ENCODE measurements around the gene OSBPL10. TPM values are rescaled to one million over a fixed set of nuclear protein-coding genes. Genes with fewer than 3 reads are reported as not detected.

OSBPL10 gene
- total and polyA plus RNA-seq, 2 of the 4 experiments (the other 2 are of a cell fraction) = 9.5 to 10.1 TPM

DNA sequence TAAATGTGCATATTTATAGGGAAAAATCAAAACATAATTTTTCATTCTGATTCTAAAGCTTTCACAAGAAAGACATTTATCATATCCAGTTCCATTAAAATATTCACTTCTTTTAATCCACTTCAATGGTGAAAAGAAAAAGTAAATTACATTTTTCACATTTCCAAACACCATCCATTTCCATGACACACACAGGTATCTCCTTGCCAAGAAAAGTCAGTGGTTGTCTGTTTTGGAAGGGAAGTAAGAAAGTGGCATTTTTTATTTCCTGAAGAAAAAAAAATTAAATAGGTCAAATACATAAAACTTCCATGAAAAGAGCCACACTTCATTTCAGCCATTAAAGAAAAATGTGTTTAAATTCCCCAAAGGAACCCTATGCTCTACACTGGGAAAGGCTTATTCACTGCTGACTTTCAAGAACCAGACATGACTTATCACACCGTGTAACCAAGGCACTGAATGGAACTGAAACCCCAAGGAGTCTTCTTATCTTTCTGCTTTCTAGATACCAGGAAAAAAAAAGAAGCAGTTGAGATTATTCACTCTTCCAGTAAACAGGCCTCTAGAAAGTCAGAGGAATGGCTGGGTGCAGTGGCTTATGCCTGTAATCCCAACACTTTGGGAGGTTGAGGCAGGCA is 44.5 kb downstream of the OSBPL10 start:
- Histone ChIP-seq H3K4me3 (ENCODE audit: insufficient read depth, low read depth, low read length) (no peak overlapping the region), H3K27me3 (ENCODE audit: control insufficient read depth, insufficient read depth, low read length) (no peaks in the 10 kb centered on the region), H2AK5ac (ENCODE audit: low read depth, low read length) (no peak overlapping the region), H2BK5ac (ENCODE audit: low read depth, low read length, poor library complexity, severe bottlenecking) (no peak overlapping the region), H4K5ac (ENCODE audit: low read depth, low read length) (no peak overlapping the region), H4K20me1 (ENCODE audit: insufficient read depth, low read length) (no peaks in the 10 kb centered on the region), H3K56ac (ENCODE audit: extremely low read depth, insufficient read depth, low read length) (no peak overlapping the region), H2BK120ac (ENCODE audit: low read depth, low read length) (no peak overlapping the region), H3K36me3 (ENCODE audit: control insufficient read depth, insufficient read depth, low read length) (no peaks in the 10 kb centered on the region), H2BK20ac (ENCODE audit: low read depth, low read length) (no peak overlapping the region), H2AK9ac (replicated peaks; ENCODE audit: low read depth, low read length, poor library complexity) (no peak overlapping the region), H3K4ac (ENCODE audit: low read depth, low read length) (no peak overlapping the region), H3K18ac (ENCODE audit: low read depth, low read length) (no peak overlapping the region), H3K14ac (replicated peaks; ENCODE audit: low read depth, low read length) (no peak overlapping the region), H3K9me3 (ENCODE audit: control insufficient read depth, insufficient read depth, low read length) (no peaks in the 10 kb centered on the region), H3K27ac (ENCODE audit: insufficient read depth, low read length) (no peak overlapping the region), H4K91ac (ENCODE audit: insufficient read depth, low read depth, low read length) (no peak overlapping the region), H3K4me1 (ENCODE audit: control insufficient read depth, insufficient read depth, low read length) (no peaks in the 10 kb centered on the region), H4K8ac (ENCODE audit: low read depth in 2 of 2, low read length in 2 of 2) (no peak overlapping the region), H2AFZ (replicated peaks; ENCODE audit: low read length, poor library complexity) (no peak overlapping the region), H3K79me1 (ENCODE audit: low read depth in 1 of 2, low read length in 2 of 2) (peaks cover 3 to 8% of the 10 kb centered on the region in 2 experiments; a peak in 1 of 4 replicates), H2BK15ac (ENCODE audit: low read depth, low read length) (no peak overlapping the region), H3K9ac (ENCODE audit: low read depth, low read length) (no peak overlapping the region), H3K9me1 (ENCODE audit: insufficient read depth, low read length) (peaks cover 2% of the 10 kb centered on the region), H3K4me2 (ENCODE audit: low read depth, low read length) (no peak overlapping the region), H3K23ac (ENCODE audit: low read depth, low read length) (no peak overlapping the region)
- ChIA-PET POLR2A (ENCODE audit: unreplicated experiment) (no interaction called here), CTCF (no interaction called here)
- DNase-seq (peak; percentile 61), ATAC-seq (ENCODE audit: low read depth) (no peak)
- no TSS peak for BruUV-seq (replicated peaks)
- dilution Hi-C loops (cut with HindIII; ENCODE audit: low sequenced_read_pairs, unreplicated experiment) (no loop called here), intact Hi-C loops (cut with micrococcal nuclease) (no loop called here), in situ Hi-C loops (cut with MboI; ENCODE audit: low sequenced_read_pairs) (no loop called here)
- TF ChIP-seq FOS (IDR thresholded peaks at IDR 0.05; ENCODE audit: low read depth, low read length) (no peak), SMC3 (IDR thresholded peaks at IDR 0.05; ENCODE audit: low read depth, low read length) (no peak), MAFK (IDR thresholded peaks at IDR 0.05; ENCODE audit: low read depth, low read length) (no peak), CEBPB (IDR thresholded peaks at IDR 0.05; ENCODE audit: low read depth, low read length) (no peak), NFE2L2 (IDR thresholded peaks at IDR 0.05; ENCODE audit: low read depth, low read length) (no peak), CHD1 (IDR thresholded peaks at IDR 0.05; ENCODE audit: low read depth, low read length) (no peak), POLR2A (IDR thresholded peaks at IDR 0.05; ENCODE audit: low read depth, low read length) (no peak), MAZ (IDR thresholded peaks at IDR 0.05; ENCODE audit: borderline replicate concordance, low read depth, low read length) (no peak), BHLHE40 (IDR thresholded peaks at IDR 0.05; ENCODE audit: low read depth, low read length) (no peak), RFX5 (IDR thresholded peaks at IDR 0.05; ENCODE audit: low read depth, low read length) (no peak), RAD21 (IDR thresholded peaks at IDR 0.05; ENCODE audit: low read length) (no peak)
- TF ChIP-seq, protein P1, sequence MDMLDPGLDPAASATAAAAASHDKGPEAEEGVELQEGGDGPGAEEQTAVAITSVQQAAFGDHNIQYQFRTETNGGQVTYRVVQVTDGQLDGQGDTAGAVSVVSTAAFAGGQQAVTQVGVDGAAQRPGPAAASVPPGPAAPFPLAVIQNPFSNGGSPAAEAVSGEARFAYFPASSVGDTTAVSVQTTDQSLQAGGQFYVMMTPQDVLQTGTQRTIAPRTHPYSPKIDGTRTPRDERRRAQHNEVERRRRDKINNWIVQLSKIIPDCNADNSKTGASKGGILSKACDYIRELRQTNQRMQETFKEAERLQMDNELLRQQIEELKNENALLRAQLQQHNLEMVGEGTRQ (IDR thresholded peaks at IDR 0.05; ENCODE audit: low read depth, low read length) = no peak
- TF ChIP-seq, protein P2, sequence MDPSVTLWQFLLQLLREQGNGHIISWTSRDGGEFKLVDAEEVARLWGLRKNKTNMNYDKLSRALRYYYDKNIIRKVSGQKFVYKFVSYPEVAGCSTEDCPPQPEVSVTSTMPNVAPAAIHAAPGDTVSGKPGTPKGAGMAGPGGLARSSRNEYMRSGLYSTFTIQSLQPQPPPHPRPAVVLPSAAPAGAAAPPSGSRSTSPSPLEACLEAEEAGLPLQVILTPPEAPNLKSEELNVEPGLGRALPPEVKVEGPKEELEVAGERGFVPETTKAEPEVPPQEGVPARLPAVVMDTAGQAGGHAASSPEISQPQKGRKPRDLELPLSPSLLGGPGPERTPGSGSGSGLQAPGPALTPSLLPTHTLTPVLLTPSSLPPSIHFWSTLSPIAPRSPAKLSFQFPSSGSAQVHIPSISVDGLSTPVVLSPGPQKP (IDR thresholded peaks at IDR 0.05; ENCODE audit: borderline replicate concordance, low read depth, low read length) = no peak
- no CpG with 5 or more reads among the region's 1 CpG for WGBS, 2 experiments (ENCODE audit: extremely low coverage in 2 of 2, insufficient read length in 1 of 2)
